ENCODE data around the gene ORAI1. TPM values are rescaled to one million over a fixed set of nuclear protein-coding genes. Genes with fewer than 3 reads are reported as not detected.

The ORAI1 gene
- total and polyA plus RNA-seq, 2 of the 13 experiments (the other 11 are each of a cell fraction or from before 2014, with no cell fraction given): 9.2 to 17.2 TPM

DNA sequence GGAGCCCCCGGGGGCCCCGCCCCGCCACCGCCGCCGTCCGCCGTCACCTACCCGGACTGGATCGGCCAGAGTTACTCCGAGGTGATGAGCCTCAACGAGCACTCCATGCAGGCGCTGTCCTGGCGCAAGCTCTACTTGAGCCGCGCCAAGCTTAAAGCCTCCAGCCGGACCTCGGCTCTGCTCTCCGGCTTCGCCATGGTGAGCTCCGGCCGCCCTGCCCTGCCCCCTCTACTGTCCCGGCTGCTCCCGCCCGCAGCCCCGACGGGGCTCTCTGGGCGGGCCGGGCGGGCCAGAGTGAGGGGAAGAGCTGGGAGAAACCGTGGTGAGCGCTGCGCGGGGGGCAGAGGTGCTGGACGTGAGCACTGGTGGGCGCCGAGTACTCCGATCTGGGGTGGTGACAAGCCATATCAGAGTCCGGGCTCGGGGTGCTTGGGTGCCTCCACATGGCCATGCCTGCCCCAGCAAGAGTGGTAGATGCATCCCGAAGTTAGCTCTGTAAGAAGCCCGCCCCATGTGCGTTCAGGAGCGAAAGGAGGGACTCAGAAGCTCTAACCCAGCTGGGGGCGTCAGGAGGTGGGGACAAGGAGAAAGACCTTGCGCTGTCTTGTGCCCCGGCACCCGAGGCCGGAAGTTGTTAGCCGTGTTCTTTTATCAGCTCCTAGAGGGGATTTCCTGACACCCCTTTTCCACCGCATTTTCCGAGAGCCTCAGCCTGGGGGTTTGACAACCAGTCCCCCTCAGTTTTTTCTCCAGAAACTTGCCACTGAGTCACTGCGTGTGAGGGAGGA lies 717 bp downstream of the ORAI1 start (continued):
- TF ChIP-seq MAF1 (CRISPR knock-in tag; IDR thresholded peaks at IDR 0.05; ENCODE audit: borderline replicate concordance) (0 out of 2 replicates have a peak, but pooled peaks have one; percentile 63), ZNF605 (CRISPR knock-in tag; IDR thresholded peaks at IDR 0.05) (peak; percentile 59; the same call in 1 of the 2 replicates), MEF2D (CRISPR knock-in tag; IDR thresholded peaks at IDR 0.05) (0 out of 2 replicates have a peak, but pooled peaks have one; percentile 3), PRMT3 (CRISPR knock-in tag; IDR thresholded peaks at IDR 0.05; ENCODE audit: borderline replicate concordance, low read depth) (0 out of 2 replicates have a peak, but pooled peaks have one; percentile 15), CEBPB (IDR thresholded peaks at IDR 0.05; ENCODE audit: borderline replicate concordance, low read depth, low read length) (no peak), NCOA2 (CRISPR knock-in tag; IDR thresholded peaks at IDR 0.05) (no peak), RXRA (CRISPR knock-in tag; IDR thresholded peaks at IDR 0.05) (0 out of 2 replicates have a peak, but pooled peaks have one; percentile 19), KDM2A (CRISPR knock-in tag; IDR thresholded peaks at IDR 0.05; ENCODE audit: borderline replicate concordance, low read depth) (peak; percentile 47; the same call in 1 of the 2 replicates), ZNF501 (CRISPR knock-in tag; IDR thresholded peaks at IDR 0.05) (peak; percentile 51; the same call in 1 of the 2 replicates), TEAD3 (CRISPR knock-in tag; optimal IDR thresholded peaks at IDR 0.05; ENCODE audit: borderline replicate concordance) (peak; percentile 23), ZNF292 (CRISPR knock-in tag; IDR thresholded peaks at IDR 0.05; ENCODE audit: borderline replicate concordance, low read depth) (0 out of 2 replicates have a peak, but pooled peaks have one; percentile 18), FOSL2 (CRISPR knock-in tag; IDR thresholded peaks at IDR 0.05) (0 out of 2 replicates have a peak, but pooled peaks have one; percentile 8), ZFP37 (CRISPR knock-in tag; IDR thresholded peaks at IDR 0.05; ENCODE audit: borderline replicate concordance) (no peak), ZNF30 (CRISPR knock-in tag; IDR thresholded peaks at IDR 0.05) (0 out of 2 replicates have a peak, but pooled peaks have one; percentile 38), ZNF572 (CRISPR knock-in tag; IDR thresholded peaks at IDR 0.05) (peak; percentile 38; the same call in 1 of the 2 replicates), ZNF558 (CRISPR knock-in tag; IDR thresholded peaks at IDR 0.05; ENCODE audit: borderline replicate concordance) (0 out of 2 replicates have a peak, but pooled peaks have one; percentile 52), GABPB1 (CRISPR knock-in tag; IDR thresholded peaks at IDR 0.05) (0 out of 2 replicates have a peak, but pooled peaks have one; percentile 10)
- TF ChIP-seq, protein P1, sequence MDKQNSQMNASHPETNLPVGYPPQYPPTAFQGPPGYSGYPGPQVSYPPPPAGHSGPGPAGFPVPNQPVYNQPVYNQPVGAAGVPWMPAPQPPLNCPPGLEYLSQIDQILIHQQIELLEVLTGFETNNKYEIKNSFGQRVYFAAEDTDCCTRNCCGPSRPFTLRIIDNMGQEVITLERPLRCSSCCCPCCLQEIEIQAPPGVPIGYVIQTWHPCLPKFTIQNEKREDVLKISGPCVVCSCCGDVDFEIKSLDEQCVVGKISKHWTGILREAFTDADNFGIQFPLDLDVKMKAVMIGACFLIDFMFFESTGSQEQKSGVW (CRISPR knock-in tag; IDR thresholded peaks at IDR 0.05; ENCODE audit: borderline replicate concordance): no peak
- TF ChIP-seq, protein P2, sequence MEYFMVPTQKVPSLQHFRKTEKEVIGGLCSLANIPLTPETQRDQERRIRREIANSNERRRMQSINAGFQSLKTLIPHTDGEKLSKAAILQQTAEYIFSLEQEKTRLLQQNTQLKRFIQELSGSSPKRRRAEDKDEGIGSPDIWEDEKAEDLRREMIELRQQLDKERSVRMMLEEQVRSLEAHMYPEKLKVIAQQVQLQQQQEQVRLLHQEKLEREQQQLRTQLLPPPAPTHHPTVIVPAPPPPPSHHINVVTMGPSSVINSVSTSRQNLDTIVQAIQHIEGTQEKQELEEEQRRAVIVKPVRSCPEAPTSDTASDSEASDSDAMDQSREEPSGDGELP (IDR thresholded peaks at IDR 0.05; ENCODE audit: borderline replicate concordance, low read depth): 0 out of 2 replicates have a peak, but pooled peaks have one; percentile 17
- TF ChIP-seq, protein P3, sequence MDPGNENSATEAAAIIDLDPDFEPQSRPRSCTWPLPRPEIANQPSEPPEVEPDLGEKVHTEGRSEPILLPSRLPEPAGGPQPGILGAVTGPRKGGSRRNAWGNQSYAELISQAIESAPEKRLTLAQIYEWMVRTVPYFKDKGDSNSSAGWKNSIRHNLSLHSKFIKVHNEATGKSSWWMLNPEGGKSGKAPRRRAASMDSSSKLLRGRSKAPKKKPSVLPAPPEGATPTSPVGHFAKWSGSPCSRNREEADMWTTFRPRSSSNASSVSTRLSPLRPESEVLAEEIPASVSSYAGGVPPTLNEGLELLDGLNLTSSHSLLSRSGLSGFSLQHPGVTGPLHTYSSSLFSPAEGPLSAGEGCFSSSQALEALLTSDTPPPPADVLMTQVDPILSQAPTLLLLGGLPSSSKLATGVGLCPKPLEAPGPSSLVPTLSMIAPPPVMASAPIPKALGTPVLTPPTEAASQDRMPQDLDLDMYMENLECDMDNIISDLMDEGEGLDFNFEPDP (CRISPR knock-in tag; conservative IDR thresholded peaks at IDR 0.05): 0 out of 2 replicates have a peak, but pooled peaks have one; percentile 83
- TF ChIP-seq, protein P4, sequence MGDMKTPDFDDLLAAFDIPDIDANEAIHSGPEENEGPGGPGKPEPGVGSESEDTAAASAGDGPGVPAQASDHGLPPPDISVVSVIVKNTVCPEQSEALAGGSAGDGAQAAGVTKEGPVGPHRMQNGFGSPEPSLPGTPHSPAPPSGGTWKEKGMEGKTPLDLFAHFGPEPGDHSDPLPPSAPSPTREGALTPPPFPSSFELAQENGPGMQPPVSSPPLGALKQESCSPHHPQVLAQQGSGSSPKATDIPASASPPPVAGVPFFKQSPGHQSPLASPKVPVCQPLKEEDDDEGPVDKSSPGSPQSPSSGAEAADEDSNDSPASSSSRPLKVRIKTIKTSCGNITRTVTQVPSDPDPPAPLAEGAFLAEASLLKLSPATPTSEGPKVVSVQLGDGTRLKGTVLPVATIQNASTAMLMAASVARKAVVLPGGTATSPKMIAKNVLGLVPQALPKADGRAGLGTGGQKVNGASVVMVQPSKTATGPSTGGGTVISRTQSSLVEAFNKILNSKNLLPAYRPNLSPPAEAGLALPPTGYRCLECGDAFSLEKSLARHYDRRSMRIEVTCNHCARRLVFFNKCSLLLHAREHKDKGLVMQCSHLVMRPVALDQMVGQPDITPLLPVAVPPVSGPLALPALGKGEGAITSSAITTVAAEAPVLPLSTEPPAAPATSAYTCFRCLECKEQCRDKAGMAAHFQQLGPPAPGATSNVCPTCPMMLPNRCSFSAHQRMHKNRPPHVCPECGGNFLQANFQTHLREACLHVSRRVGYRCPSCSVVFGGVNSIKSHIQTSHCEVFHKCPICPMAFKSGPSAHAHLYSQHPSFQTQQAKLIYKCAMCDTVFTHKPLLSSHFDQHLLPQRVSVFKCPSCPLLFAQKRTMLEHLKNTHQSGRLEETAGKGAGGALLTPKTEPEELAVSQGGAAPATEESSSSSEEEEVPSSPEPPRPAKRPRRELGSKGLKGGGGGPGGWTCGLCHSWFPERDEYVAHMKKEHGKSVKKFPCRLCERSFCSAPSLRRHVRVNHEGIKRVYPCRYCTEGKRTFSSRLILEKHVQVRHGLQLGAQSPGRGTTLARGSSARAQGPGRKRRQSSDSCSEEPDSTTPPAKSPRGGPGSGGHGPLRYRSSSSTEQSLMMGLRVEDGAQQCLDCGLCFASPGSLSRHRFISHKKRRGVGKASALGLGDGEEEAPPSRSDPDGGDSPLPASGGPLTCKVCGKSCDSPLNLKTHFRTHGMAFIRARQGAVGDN (CRISPR knock-in tag; IDR thresholded peaks at IDR 0.05): peak; percentile 56; the same call in 1 of the 2 replicates
